A673 (cell line): ENCODE data around the gene SH3TC1. TPM values are rescaled to one million over a fixed set of nuclear protein-coding genes. Genes with fewer than 3 reads are reported as not detected.

Experiments used
- BruUV-seq: library from RNA; stranded (reverse); fragments of 400-500 nt; replicated peaks from 2 replicates; lab custom pipeline; 2021; lab: Mats Ljungman, UMichigan
- CTCF ChIA-PET: fragments of 300-600 bp; sonication (Branson Sonifier 250); formaldehyde crosslinking; loops from one replicate; lab custom pipeline; 2022; ENCODE audit warnings: antibody characterized with exemption; lab: Charles Lee
- POLR2A ChIA-PET: fragments of 300-600 bp; sonication (Branson Sonifier 250); formaldehyde crosslinking; loops from one replicate; lab custom pipeline; 2022; ENCODE audit warnings: antibody characterized with exemption; ENCODE audit not compliant: low non-redundant PET; lab: Charles Lee
- DNase-seq: peaks from one replicate; pipeline ENCODE4 v3.0.0-alpha.2; 2015; ENCODE audit warnings: low spot score
- H3K27ac ChIP-seq: fragments of 200-600 bp; sonication (generic); 2 replicates; pipeline ENCODE4 v1.5.1; 2016; ENCODE audit warnings: mixed run types, low read depth, mild to moderate bottlenecking, mixed read lengths, antibody characterized with exemption, low read length; ENCODE audit not compliant: poor library complexity, severe bottlenecking
- H3K27me3 ChIP-seq: fragments of 200-600 bp; sonication (generic); replicated peaks from 2 replicates; pipeline ENCODE4 v1.6.1; 2017; ENCODE audit warnings: mixed run types, low read depth, mild to moderate bottlenecking, mixed read lengths, antibody characterized with exemption, low read length; ENCODE audit not compliant: insufficient read depth, poor library complexity
- H3K36me3 ChIP-seq: fragments of 200-600 bp; sonication (generic); 2 replicates; pipeline ENCODE4 v1.6.1; 2016; ENCODE audit warnings: mixed run types, mild to moderate bottlenecking, mixed read lengths, antibody characterized with exemption, low read length; ENCODE audit not compliant: insufficient read depth, poor library complexity, severe bottlenecking
- H3K4me1 ChIP-seq: fragments of 200-600 bp; sonication (generic); 2 replicates; pipeline ENCODE4 v1.6.1; 2017; ENCODE audit warnings: mixed run types, mild to moderate bottlenecking, mixed read lengths, antibody characterized with exemption, low read length; ENCODE audit not compliant: insufficient read depth, poor library complexity, severe bottlenecking
- H3K4me3 ChIP-seq: fragments of 200-600 bp; sonication (generic); 2 replicates; pipeline ENCODE4 v1.5.1; 2016; ENCODE audit warnings: low read depth, mixed run types, mild to moderate bottlenecking, mixed read lengths, low read length; ENCODE audit not compliant: poor library complexity, severe bottlenecking
- H3K9me3 ChIP-seq: fragments of 200-600 bp; sonication (generic); 2 replicates; pipeline ENCODE4 v1.6.1; 2016; ENCODE audit warnings: mixed run types, low read depth, mild to moderate bottlenecking, mixed read lengths, antibody characterized with exemption, low read length; ENCODE audit not compliant: poor library complexity, severe bottlenecking
- CTCF ChIP-seq: fragments of 300-800, 200-600 bp; sonication (generic); conservative IDR thresholded peaks from 2 replicates; pipeline ENCODE4 v1.5.1; 2017; ENCODE audit warnings: low read depth, mild to moderate bottlenecking, antibody characterized with exemption, low read length, moderate library complexity, mixed read lengths
- EZH2 ChIP-seq: fragments of 200-600 bp; sonication (generic); IDR thresholded peaks from 2 replicates; pipeline ENCODE4 v1.6.1; 2017; ENCODE audit warnings: borderline replicate concordance, low read depth, mild to moderate bottlenecking, mixed read lengths, antibody characterized with exemption, low read length; ENCODE audit not compliant: poor library complexity, severe bottlenecking
- intact Hi-C: fragments of 100-400 bp; cut with micrococcal nuclease; formaldehyde crosslinking; loops from one replicate; pipeline ENCODE4 v1.10.0; 2022; ENCODE audit not compliant: unreplicated experiment
- total RNA-seq: library from RNA; stranded (reverse); gene quantifications from 2 replicates; pipeline ENCODE4 v1.2.3, GENCODE V29; 2021

Gene SH3TC1
- total RNA-seq, 1 experiment from 2014 or later: 0.71 TPM

GRCh38 chr4:8151165-8151650, 47.9 kb upstream of the SH3TC1 start:
- Histone ChIP-seq H3K4me3 (no peak overlapping the region), H3K27me3 (no peaks in the 10 kb centered on the region), H3K27ac (no peak overlapping the region), H3K9me3 (no peaks in the 10 kb centered on the region), H3K4me1 (no peaks in the 10 kb centered on the region), H3K36me3 (no peaks in the 10 kb centered on the region)
- intact Hi-C loops: no loop called here
- TF ChIP-seq CTCF: no peak
- no peak for TF ChIP-seq EZH2
- POLR2A ChIA-PET: no interaction called here
- DNase-seq: no peak
- no TSS peak for BruUV-seq
- CTCF ChIA-PET: no interaction called here

- no peak overlapping the region for H3K4me3 ChIP-seq
- peaks cover 3% of the 10 kb centered on the region for H3K27me3 ChIP-seq
- no TSS peak for BruUV-seq
- ChIA-PET CTCF (no interaction called here), POLR2A (no interaction called here)
- H3K9me3 ChIP-seq: no peaks in the 10 kb centered on the region
- DNase-seq: no peak
- no peak overlapping the region for H3K27ac ChIP-seq
- intact Hi-C loops: no loop called here
- H3K36me3 ChIP-seq: no peaks in the 10 kb centered on the region
- TF ChIP-seq CTCF (no peak), EZH2 (no peak)
- H3K4me1 ChIP-seq: peaks cover 3% of the 10 kb centered on the region
These were observed 46.8 kb upstream of the SH3TC1 start for GRCh38 chr4:8152090-8152864.

GRCh38 chr4:8152865-8153257, 46.2 kb upstream of the SH3TC1 start:
- intact Hi-C loops: no loop called here
- no peak overlapping the region for H3K4me3 ChIP-seq
- TF ChIP-seq EZH2 (no peak), CTCF (no peak)
- ChIA-PET CTCF (no interaction called here), POLR2A (no interaction called here)
- no peak for DNase-seq
- no TSS peak for BruUV-seq
- H3K36me3 ChIP-seq: no peaks in the 10 kb centered on the region
- H3K4me1 ChIP-seq: peaks cover 9% of the 10 kb centered on the region
- no peak overlapping the region for H3K27ac ChIP-seq
- H3K9me3 ChIP-seq: no peaks in the 10 kb centered on the region
- peaks cover 9% of the 10 kb centered on the region for H3K27me3 ChIP-seq
